Stomach (tissue), 9 donors: Measurements from ENCODE around the gene SIGLEC11. TPM values are rescaled to one million over a fixed set of nuclear protein-coding genes. Genes with fewer than 3 reads are reported as not detected.

Experiments used
- DNase-seq, 2 donors: peaks; one replicate each; pipeline versions ENCODE4 v3.0.0 to v3.0.0-alpha.2; 2013 to 2019
- H3K27ac ChIP-seq, 5 donors: fragments of 200-600 bp in 4 of 5; sonication (generic) in 4 of 5; one replicate each; pipeline ENCODE4 v1.5.1; 2013 to 2019; ENCODE audit warnings: mild to moderate bottlenecking in 1 of 5, moderate library complexity in 1 of 5
- H3K27me3 ChIP-seq, 3 donors: fragments of 200-600 bp; sonication (generic); one replicate each; pipeline ENCODE4 v1.5.1; 2017 to 2019; ENCODE audit warnings: mixed run types in 1 of 3
- H3K36me3 ChIP-seq, 4 donors: fragments of 200-600 bp; sonication (generic); 1 replicate in 3 of 4; 2 replicates in 1 of 4; pipeline ENCODE4 v1.5.1; 2016 to 2019
- H3K4me1 ChIP-seq, 4 donors: fragments of 200-600 bp; sonication (generic); one replicate each; pipeline ENCODE4 v1.5.1; 2016 to 2019
- H3K4me3 ChIP-seq, 4 donors: fragments of 200-600 bp; sonication (generic) in 3 of 4; one replicate each; pipeline ENCODE4 v1.5.1; 2016 to 2019; ENCODE audit warnings: mild to moderate bottlenecking in 1 of 4
- H3K9me3 ChIP-seq, 4 donors: fragments of 200-600 bp; sonication (generic); one replicate each; pipeline ENCODE4 v1.5.1; 2016 to 2019
- EP300 ChIP-seq: sonication (generic); formaldehyde crosslinking; IDR thresholded peaks from one replicate; pipeline ENCODE4 v1.6.1; 2017; ENCODE audit warnings: antibody characterized with exemption
- POLR2A ChIP-seq, 4 donors: fragments of 450-650 bp; IDR thresholded peaks; one replicate each; pipeline ENCODE4 v1.6.1; 2016; ENCODE audit warnings: antibody characterized with exemption in 4 of 4, control low read depth in 2 of 4, mild to moderate bottlenecking in 1 of 4, moderate library complexity in 1 of 4
- POLR2AphosphoS5 ChIP-seq, 3 donors: sonication (generic); formaldehyde crosslinking; IDR thresholded peaks; one replicate each; pipeline ENCODE4 v1.6.1; 2016; ENCODE audit warnings: antibody characterized with exemption in 3 of 3
- WGBS, 5 donors: extraction: QIAGEN DNeasy Blood & Tissue Kit in 3 of 5; methylation state at CpG; one replicate each; pipeline versions ENCODE4 v1.1.5 to v1.1.7; 2013 to 2018; 5-methylcytosine and 5-hydroxymethylcytosine counted together
- intact Hi-C: fragments of 100-400 bp; cut with DNase I; formaldehyde crosslinking; loops from one replicate; pipeline ENCODE4 v1.15.1; 2023; ENCODE audit warnings: low total_unique reads
- polyA plus RNA-seq, 3 donors: library from polyadenylated mRNA; stranded (reverse); fragments of 200-250 nt; gene quantifications; one replicate each; pipeline ENCODE4 v1.2.3, GENCODE V29; 2013
- total RNA-seq, 5 donors: library from RNA; depleted of rRNA; stranded (reverse); fragments of >200 nt; gene quantifications; one replicate each; pipeline versions ENCODE4 v1.1.0 to v1.2.3, GENCODE V29; 2014 to 2016
- TF ChIP-seq, protein P1 (sequence below), 7 experiments: fragments of 450-650 bp in 4 of 7; fragments of 200-600 bp in 3 of 7; sonication (generic) in 3 of 7; IDR thresholded peaks; one replicate each; pipeline ENCODE4 v1.5.1; 2016 to 2019; ENCODE audit warnings: antibody characterized with exemption in 7 of 7, control low read depth in 2 of 7, mild to moderate bottlenecking in 1 of 7
- donor health status: healthy with polysubstance abuse.
- donor health status: Bipolar disorder and iron deficiency.
- donor health status: healthy.

SIGLEC11 gene
- total and polyA plus RNA-seq, 8 donors = 0.29 to 103 (median 34.6) TPM

GRCh38 chr19:49920624-49921363, 40.2 kb downstream of the SIGLEC11 start:
- peak in 1 of 2 donors; percentile 60 for DNase-seq
- peaks cover 0 to 40% (median 13%) of the 10 kb centered on the region in 4 donors for H3K4me1 ChIP-seq
- H3K27ac ChIP-seq = no peak overlapping the region
- H3K4me3 ChIP-seq = no peak overlapping the region
- no peak for TF ChIP-seq POLR2AphosphoS5 (IDR thresholded peaks at IDR 0.05)
- TF ChIP-seq EP300 = no peak
- TF ChIP-seq, protein P1, sequence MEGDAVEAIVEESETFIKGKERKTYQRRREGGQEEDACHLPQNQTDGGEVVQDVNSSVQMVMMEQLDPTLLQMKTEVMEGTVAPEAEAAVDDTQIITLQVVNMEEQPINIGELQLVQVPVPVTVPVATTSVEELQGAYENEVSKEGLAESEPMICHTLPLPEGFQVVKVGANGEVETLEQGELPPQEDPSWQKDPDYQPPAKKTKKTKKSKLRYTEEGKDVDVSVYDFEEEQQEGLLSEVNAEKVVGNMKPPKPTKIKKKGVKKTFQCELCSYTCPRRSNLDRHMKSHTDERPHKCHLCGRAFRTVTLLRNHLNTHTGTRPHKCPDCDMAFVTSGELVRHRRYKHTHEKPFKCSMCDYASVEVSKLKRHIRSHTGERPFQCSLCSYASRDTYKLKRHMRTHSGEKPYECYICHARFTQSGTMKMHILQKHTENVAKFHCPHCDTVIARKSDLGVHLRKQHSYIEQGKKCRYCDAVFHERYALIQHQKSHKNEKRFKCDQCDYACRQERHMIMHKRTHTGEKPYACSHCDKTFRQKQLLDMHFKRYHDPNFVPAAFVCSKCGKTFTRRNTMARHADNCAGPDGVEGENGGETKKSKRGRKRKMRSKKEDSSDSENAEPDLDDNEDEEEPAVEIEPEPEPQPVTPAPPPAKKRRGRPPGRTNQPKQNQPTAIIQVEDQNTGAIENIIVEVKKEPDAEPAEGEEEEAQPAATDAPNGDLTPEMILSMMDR (IDR thresholded peaks at IDR 0.05) = no peak
- intact Hi-C loops = no loop called here
- no peaks in the 10 kb centered on the region for H3K9me3 ChIP-seq
- WGBS, 5 donors = 84 to 87% (median 85%) methylated on average over 24 of the region's 24 CpGs
- peaks cover 19 to 100% (median 76%) of the 10 kb centered on the region in 4 donors for H3K36me3 ChIP-seq
- no peaks in the 10 kb centered on the region for H3K27me3 ChIP-seq

GRCh38 chr19:49918089-49918488, 42.9 kb downstream of the SIGLEC11 start:
- no peak for DNase-seq
- intact Hi-C loops = no loop called here
- Histone ChIP-seq H3K36me3 (peaks cover 3 to 100% (median 79%) of the 10 kb centered on the region in 4 donors), H3K9me3 (no peaks in the 10 kb centered on the region), H3K4me3 (no peak overlapping the region), H3K27ac (no peak overlapping the region), H3K4me1 (peaks cover 0 to 13% (median 0%) of the 10 kb centered on the region in 4 donors), H3K27me3 (no peaks in the 10 kb centered on the region)
- TF ChIP-seq EP300 = no peak
- no peak for TF ChIP-seq POLR2A (IDR thresholded peaks at IDR 0.05)
- TF ChIP-seq POLR2AphosphoS5 (IDR thresholded peaks at IDR 0.05) = no peak
- TF ChIP-seq, protein P1 (IDR thresholded peaks at IDR 0.05) = no peak
- 88 to 98% (median 94%) methylated on average over 8 of the region's 8 CpGs for WGBS, 5 donors

GRCh38 chr19:49916839-49917733, 43.9 kb downstream of the SIGLEC11 start:
- Histone ChIP-seq H3K36me3 (peaks cover 0 to 98% (median 78%) of the 10 kb centered on the region in 4 donors), H3K4me3 (no peak overlapping the region), H3K9me3 (no peaks in the 10 kb centered on the region), H3K27me3 (no peaks in the 10 kb centered on the region), H3K27ac (no peak overlapping the region), H3K4me1 (peaks cover 0 to 3% (median 0%) of the 10 kb centered on the region in 4 donors)
- DNase-seq = peak in 1 of 2 donors; percentile 47
- intact Hi-C loops = no loop called here
- 81 to 87% (median 84%) methylated on average over 21 of the region's 21 CpGs for WGBS, 5 donors
- TF ChIP-seq, protein P1 (IDR thresholded peaks at IDR 0.05) = no peak
- TF ChIP-seq POLR2A (IDR thresholded peaks at IDR 0.05) (no peak), EP300 (no peak), POLR2AphosphoS5 (IDR thresholded peaks at IDR 0.05) (no peak)

GRCh38 chr19:49915271-49915670, 45.7 kb downstream of the SIGLEC11 start:
- no peak overlapping the region for H3K4me3 ChIP-seq
- peaks cover 0 to 87% (median 65%) of the 10 kb centered on the region in 4 donors for H3K36me3 ChIP-seq
- no peaks in the 10 kb centered on the region for H3K9me3 ChIP-seq
- H3K27me3 ChIP-seq = no peaks in the 10 kb centered on the region
- TF ChIP-seq POLR2AphosphoS5 (IDR thresholded peaks at IDR 0.05) (no peak), EP300 (no peak)
- TF ChIP-seq, protein P1 (IDR thresholded peaks at IDR 0.05) = no peak
- no peak for DNase-seq
- intact Hi-C loops = no loop called here
- H3K4me1 ChIP-seq = peaks cover 0 to 14% (median 6%) of the 10 kb centered on the region in 4 donors
- WGBS, 5 donors = 96 to 100% (median 99%) methylated on average over 6 of the region's 6 CpGs
- no peak overlapping the region for H3K27ac ChIP-seq
